ENCODE measurements around the gene NRIP3.

DNA sequence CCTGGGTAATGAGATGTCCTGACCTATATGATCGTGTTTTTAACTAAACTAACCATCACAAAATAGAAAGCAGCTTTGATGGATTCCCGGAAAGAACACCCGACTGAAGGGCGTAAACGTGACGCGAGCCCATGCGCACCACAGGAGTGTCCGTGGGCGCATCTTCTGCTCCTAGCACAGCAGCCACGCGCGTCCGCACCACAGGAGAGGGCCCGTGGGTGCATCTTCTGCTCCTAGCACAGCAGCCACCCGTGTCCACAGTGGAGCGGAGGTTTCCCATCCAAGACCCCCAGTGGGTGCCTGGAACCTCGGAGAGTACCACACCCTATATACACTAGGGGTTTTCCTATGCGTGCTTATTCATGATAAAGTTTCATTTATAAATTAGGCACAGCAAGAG, 36.1 kb upstream of the NRIP3 start:
- no peak for TF ChIP-seq EZH2 (IDR thresholded peaks at IDR 0.05; ENCODE audit: low read depth)
- TF ChIP-seq, protein P1, sequence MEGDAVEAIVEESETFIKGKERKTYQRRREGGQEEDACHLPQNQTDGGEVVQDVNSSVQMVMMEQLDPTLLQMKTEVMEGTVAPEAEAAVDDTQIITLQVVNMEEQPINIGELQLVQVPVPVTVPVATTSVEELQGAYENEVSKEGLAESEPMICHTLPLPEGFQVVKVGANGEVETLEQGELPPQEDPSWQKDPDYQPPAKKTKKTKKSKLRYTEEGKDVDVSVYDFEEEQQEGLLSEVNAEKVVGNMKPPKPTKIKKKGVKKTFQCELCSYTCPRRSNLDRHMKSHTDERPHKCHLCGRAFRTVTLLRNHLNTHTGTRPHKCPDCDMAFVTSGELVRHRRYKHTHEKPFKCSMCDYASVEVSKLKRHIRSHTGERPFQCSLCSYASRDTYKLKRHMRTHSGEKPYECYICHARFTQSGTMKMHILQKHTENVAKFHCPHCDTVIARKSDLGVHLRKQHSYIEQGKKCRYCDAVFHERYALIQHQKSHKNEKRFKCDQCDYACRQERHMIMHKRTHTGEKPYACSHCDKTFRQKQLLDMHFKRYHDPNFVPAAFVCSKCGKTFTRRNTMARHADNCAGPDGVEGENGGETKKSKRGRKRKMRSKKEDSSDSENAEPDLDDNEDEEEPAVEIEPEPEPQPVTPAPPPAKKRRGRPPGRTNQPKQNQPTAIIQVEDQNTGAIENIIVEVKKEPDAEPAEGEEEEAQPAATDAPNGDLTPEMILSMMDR (conservative IDR thresholded peaks at IDR 0.05), result no peak
